Hematopoietic multipotent progenitor cell treated with erythropoietin and hydrocortisone succinate and interleukin-3 and kit ligand, for 15 days (in vitro differentiated cells): ENCODE data around the gene KCP.

Experiments used
- DNase-seq: peaks from one replicate; pipeline ENCODE4 v3.0.0-alpha.2; 2015; ENCODE audit warnings: low spot score

KCP gene

GRCh38 chr7:128906766-128907559 lies 3.5 kb downstream of the KCP start:
- no peak for DNase-seq

GRCh38 chr7:128906001-128906765 lies 4.3 kb downstream of the KCP start:
- no peak for DNase-seq

GRCh38 chr7:128904381-128905197 lies 5.9 kb downstream of the KCP start:
- DNase-seq = peak; percentile 49

GRCh38 chr7:128903621-128904361 lies 6.7 kb downstream of the KCP start:
- DNase-seq = no peak

- no peak for DNase-seq
Observed at GRCh38 chr7:128902761-128903585, 7.5 kb downstream of the KCP start.

GRCh38 chr7:128900237-128900636 lies 10.3 kb downstream of the KCP start:
- no peak for DNase-seq

GRCh38 chr7:128899392-128899791 lies 11.1 kb downstream of the KCP start:
- DNase-seq = no peak

GRCh38 chr7:128895320-128895719 lies 15.2 kb downstream of the KCP start:
- no peak for DNase-seq

- DNase-seq = no peak
Observed at GRCh38 chr7:128894101-128894440, 16.4 kb downstream of the KCP start.

- no peak for DNase-seq
Observed at GRCh38 chr7:128893251-128894100, 17.0 kb downstream of the KCP start.

GRCh38 chr7:128892521-128893250 lies 17.8 kb downstream of the KCP start:
- DNase-seq = no peak

- no peak for DNase-seq
Observed at GRCh38 chr7:128891942-128892269, 18.6 kb downstream of the KCP start.

- DNase-seq = no peak
Observed at GRCh38 chr7:128891110-128891941, 19.2 kb downstream of the KCP start.

GRCh38 chr7:128890306-128891109 lies 20.0 kb downstream of the KCP start:
- DNase-seq = no peak

- no peak for DNase-seq
Observed at GRCh38 chr7:128889121-128889520, 21.4 kb downstream of the KCP start.

GRCh38 chr7:128888756-128889095 lies 21.8 kb downstream of the KCP start:
- DNase-seq = no peak

- DNase-seq = no peak
Observed at GRCh38 chr7:128888039-128888755, 22.3 kb downstream of the KCP start.
